Parathyroid adenoma (tissue), 2 donors: Measurements from ENCODE around the gene SMPD3.

Experiments used
- H2AFZ ChIP-seq: fragments of 300-600 bp; sonication (generic); one replicate; pipeline ENCODE4 v1.7.0; 2017; ENCODE audit warnings: antibody characterized with exemption, mild to moderate bottlenecking
- H3K27ac ChIP-seq: fragments of 300-600 bp; sonication (generic); one replicate; pipeline ENCODE4 v1.7.0; 2017
- H3K27me3 ChIP-seq: fragments of 300-600 bp; sonication (generic); one replicate; pipeline ENCODE4 v1.7.0; 2017; ENCODE audit warnings: low read length; ENCODE audit not compliant: control insufficient read depth, insufficient read depth
- H3K36me3 ChIP-seq: fragments of 300-600 bp; sonication (generic); one replicate; pipeline ENCODE4 v1.7.0; 2017; ENCODE audit warnings: low read length; ENCODE audit not compliant: control insufficient read depth, insufficient read depth
- H3K4me1 ChIP-seq: fragments of 300-600 bp; sonication (generic); one replicate; pipeline ENCODE4 v1.7.0; 2017; ENCODE audit warnings: control low read depth
- H3K4me2 ChIP-seq: fragments of 300-600 bp; sonication (generic); one replicate; pipeline ENCODE4 v1.7.0; 2017; ENCODE audit warnings: low read length
- H3K4me3 ChIP-seq: fragments of 300-600 bp; sonication (generic); one replicate; pipeline ENCODE4 v1.7.0; 2017; ENCODE audit warnings: low read depth, low read length
- H3K79me2 ChIP-seq: fragments of 300-600 bp; sonication (generic); one replicate; pipeline ENCODE4 v1.7.0; 2017; ENCODE audit warnings: control low read depth
- H3K9ac ChIP-seq: fragments of 300-600 bp; sonication (generic); one replicate; pipeline ENCODE4 v1.7.0; 2017; ENCODE audit warnings: mild to moderate bottlenecking
- H3K9me3 ChIP-seq: fragments of 300-600 bp; sonication (generic); one replicate; pipeline ENCODE4 v1.7.0; 2017; ENCODE audit warnings: low read length; ENCODE audit not compliant: control insufficient read depth
- TF ChIP-seq, protein P1 (sequence below): fragments of 300-600 bp; sonication (generic); IDR thresholded peaks from one replicate; pipeline ENCODE4 v1.7.0; 2017; ENCODE audit warnings: antibody characterized with exemption, mild to moderate bottlenecking
- donor health status: primary hyperparathyroidism.

Gene SMPD3

DNA sequence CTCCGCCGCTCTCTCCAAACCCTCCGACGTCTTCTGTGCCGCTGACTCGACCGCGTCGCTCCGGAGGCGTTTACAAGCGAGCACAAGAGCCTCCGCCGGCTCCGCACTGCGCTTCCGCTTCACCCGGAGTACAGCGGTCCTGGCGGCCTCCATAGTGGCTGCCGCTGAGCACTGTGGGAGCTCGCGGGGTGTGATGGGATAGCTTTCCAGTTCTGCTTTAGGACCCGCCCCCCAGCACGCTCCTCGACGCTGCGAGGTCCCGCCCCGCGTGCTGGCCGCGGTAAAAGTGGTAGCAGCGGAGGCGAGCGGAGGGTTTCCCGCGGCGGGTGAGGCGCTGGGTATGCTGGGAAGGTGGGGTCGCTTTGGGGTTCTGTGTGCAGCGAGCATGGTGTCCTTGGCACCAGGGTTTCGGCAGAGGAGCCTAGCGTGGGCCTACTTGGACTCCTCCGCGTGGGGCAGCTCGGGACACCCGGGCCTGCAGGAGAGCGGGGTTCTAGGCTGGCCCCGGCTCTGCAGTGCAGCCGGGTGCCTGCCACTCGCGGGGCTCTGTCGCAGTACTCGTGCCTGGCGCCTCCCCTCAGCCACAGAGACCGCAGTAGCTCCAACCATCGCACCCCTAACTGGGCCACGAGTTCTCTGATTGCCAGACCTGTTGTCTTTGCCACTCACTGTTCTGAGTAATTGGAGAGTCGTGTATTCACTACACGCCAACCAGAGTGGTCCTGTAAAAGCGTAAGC is 137.4 kb downstream of the SMPD3 start, which contains the start of the genes PRMT7 and SLC7A6OS:
Gene PRMT7, plus strand, starts transcription at position 246 of the 738 bp plus-strand sequence. CDS start 4,961 bp downstream, outside the sequence.
Gene SLC7A6OS, minus strand, starts transcription at position 173 of the 738 bp plus-strand sequence. Its CDS starts 20 bp downstream, at position 153.
- Histone ChIP-seq H3K27ac (peak within 1 kb of the TSS; percentile 55), H3K9ac (no peak within 1 kb of the TSS), H3K4me2 (peak within 1 kb of the TSS; percentile 94), H3K4me1 (peaks cover 9% of the 10 kb centered on the region), H3K36me3 (no peaks in the 10 kb centered on the region), H3K79me2 (peaks cover 11% of the 10 kb centered on the region), H3K4me3 (peak within 1 kb of the TSS; percentile 85), H2AFZ (peak within 1 kb of the TSS; percentile 93), H3K27me3 (no peaks in the 10 kb centered on the region), H3K9me3 (no peaks in the 10 kb centered on the region)
- TF ChIP-seq, protein P1, sequence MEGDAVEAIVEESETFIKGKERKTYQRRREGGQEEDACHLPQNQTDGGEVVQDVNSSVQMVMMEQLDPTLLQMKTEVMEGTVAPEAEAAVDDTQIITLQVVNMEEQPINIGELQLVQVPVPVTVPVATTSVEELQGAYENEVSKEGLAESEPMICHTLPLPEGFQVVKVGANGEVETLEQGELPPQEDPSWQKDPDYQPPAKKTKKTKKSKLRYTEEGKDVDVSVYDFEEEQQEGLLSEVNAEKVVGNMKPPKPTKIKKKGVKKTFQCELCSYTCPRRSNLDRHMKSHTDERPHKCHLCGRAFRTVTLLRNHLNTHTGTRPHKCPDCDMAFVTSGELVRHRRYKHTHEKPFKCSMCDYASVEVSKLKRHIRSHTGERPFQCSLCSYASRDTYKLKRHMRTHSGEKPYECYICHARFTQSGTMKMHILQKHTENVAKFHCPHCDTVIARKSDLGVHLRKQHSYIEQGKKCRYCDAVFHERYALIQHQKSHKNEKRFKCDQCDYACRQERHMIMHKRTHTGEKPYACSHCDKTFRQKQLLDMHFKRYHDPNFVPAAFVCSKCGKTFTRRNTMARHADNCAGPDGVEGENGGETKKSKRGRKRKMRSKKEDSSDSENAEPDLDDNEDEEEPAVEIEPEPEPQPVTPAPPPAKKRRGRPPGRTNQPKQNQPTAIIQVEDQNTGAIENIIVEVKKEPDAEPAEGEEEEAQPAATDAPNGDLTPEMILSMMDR = peak; percentile 11

DNA sequence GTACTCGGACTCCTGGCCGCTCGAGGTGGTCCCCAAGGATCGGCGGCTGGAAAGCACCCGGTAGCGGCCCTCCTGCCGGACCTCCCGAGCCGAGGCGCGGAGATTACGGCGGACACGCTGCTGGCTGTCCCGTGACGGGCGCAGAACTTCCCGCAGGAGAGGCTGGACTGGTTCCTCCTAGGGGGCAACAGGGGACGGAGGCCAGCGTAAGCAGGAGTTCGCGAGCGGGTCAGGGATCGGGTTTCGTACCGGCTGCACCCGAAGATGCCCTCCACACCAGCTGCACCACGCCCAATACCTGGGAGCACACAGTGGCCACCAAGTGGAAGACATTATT is 137.9 kb downstream of the SMPD3 start:
- H3K4me3 ChIP-seq = peak overlapping the region; percentile 85
- no peak overlapping the region for H3K9ac ChIP-seq
- no peaks in the 10 kb centered on the region for H3K36me3 ChIP-seq
- H3K79me2 ChIP-seq = peaks cover 11% of the 10 kb centered on the region
- no peaks in the 10 kb centered on the region for H3K27me3 ChIP-seq
- TF ChIP-seq, protein P1 = no peak
- H2AFZ ChIP-seq = peak overlapping the region; percentile 93
- H3K27ac ChIP-seq = peak overlapping the region; percentile 55
- peak overlapping the region; percentile 94 for H3K4me2 ChIP-seq
- H3K9me3 ChIP-seq = no peaks in the 10 kb centered on the region
- peaks cover 9% of the 10 kb centered on the region for H3K4me1 ChIP-seq

DNA sequence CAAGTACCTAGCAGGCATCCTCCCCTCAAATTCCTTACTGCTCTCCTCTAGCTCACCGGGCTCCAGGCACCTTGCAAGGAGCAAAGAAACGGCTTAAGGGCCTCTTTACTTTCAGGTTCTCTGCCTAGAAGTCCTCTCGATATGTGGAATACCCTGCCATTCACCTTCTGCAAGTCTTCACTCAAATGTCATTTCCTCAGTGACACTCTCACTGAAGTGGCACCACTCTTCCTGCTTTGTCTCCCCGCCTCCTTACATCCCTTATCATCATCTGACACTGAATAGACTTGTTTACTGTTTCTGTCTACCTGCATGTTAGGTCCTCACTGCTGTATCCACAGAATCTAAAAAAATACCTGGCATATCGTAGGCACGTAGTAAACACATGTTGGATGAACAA is 138.5 kb downstream of the SMPD3 start:
- TF ChIP-seq, protein P1 = no peak
- Histone ChIP-seq H3K9ac (no peak overlapping the region), H3K79me2 (peaks cover 11% of the 10 kb centered on the region), H3K27ac (no peak overlapping the region), H3K4me1 (peaks cover 9% of the 10 kb centered on the region), H2AFZ (peak overlapping the region; percentile 93), H3K27me3 (no peaks in the 10 kb centered on the region), H3K9me3 (no peaks in the 10 kb centered on the region), H3K36me3 (no peaks in the 10 kb centered on the region), H3K4me3 (peak overlapping the region; percentile 85), H3K4me2 (peak overlapping the region; percentile 94)
